GM20000 (cell line): ENCODE measurements around the gene SENP1.

Experiments
- DNase-seq: peaks from one replicate; pipeline ENCODE4 v3.0.0; 2012; ENCODE audit warnings: low spot score
- TF ChIP-seq, protein P1 (sequence below): IDR thresholded peaks from 2 replicates; pipeline ENCODE4 v1.5.1; 2012; ENCODE audit warnings: mild to moderate bottlenecking, control low read depth; ENCODE audit errors: extremely low read depth, missing control alignments

The SENP1 gene

DNA sequence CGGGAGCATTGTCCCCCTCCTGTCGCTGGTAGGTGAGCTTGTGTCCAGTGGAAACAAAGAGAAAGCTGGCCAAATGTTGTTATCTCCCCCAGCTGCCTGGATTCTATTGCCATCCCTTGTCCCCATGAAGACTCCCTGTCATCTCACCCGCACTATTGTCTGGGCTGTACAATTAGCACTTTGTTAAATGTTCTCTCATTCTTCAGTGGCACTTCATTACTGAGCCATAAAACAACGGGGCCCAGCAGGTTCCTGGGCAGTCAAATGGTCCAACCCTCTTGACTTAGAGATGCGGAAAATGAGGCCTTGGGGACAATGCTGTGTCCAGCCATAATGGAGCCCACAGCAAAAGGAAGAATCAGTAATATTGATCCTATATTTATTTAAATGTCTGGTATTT is 88.4 kb downstream of the SENP1 start:
- TF ChIP-seq, protein P1, sequence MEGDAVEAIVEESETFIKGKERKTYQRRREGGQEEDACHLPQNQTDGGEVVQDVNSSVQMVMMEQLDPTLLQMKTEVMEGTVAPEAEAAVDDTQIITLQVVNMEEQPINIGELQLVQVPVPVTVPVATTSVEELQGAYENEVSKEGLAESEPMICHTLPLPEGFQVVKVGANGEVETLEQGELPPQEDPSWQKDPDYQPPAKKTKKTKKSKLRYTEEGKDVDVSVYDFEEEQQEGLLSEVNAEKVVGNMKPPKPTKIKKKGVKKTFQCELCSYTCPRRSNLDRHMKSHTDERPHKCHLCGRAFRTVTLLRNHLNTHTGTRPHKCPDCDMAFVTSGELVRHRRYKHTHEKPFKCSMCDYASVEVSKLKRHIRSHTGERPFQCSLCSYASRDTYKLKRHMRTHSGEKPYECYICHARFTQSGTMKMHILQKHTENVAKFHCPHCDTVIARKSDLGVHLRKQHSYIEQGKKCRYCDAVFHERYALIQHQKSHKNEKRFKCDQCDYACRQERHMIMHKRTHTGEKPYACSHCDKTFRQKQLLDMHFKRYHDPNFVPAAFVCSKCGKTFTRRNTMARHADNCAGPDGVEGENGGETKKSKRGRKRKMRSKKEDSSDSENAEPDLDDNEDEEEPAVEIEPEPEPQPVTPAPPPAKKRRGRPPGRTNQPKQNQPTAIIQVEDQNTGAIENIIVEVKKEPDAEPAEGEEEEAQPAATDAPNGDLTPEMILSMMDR = no peak
- no peak for DNase-seq

DNA sequence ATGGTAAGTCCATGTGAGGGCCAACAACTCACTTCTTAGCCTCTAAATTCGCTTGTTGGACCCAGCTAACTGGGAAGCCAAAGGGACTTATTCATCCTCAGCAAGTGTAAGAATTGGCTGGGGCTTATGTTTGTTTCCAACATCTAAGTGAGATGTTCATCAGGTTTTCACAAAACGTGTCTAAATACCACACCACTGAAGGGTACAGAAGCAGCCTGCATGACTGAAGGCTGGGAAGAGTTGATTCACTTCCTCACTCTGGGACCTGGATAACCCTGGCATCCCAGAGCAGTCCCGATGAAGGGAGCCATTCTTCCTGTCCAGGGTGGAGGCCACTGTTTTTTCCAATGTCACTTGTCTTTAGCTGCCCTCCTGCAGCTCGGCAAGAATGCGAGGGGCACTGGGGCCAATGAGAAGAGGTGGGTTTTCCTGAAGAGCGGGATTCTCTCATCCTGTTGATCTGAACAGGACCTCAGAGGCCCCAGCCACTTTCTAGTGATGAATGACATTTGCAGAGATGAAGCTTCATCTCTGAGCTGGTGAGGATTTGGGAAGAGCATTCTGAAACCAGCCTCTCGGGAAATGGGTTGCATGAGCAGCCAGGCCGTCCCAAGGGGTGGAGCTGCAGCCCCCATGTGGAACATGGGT is 89.4 kb downstream of the SENP1 start:
- TF ChIP-seq, protein P1 = no peak
- no peak for DNase-seq

DNA sequence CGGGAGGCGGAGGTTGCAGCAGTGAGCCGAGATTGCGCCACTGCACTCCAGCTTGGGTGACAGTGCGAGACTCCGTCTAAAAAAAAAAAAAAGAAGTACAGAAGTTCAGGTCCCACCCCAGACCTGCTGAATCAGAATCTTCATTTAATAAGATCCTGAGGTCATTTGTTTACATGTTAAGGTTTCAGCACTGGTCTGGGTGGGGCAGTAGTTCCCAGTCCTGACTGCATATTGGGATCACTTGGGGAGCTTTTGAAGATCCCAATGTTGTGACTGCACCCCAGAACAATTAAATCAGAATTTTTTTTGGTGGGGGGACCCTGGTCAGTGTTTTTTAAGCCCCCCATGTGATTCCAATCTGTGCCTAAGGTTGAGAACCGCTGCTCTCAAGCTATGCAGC is 89.9 kb downstream of the SENP1 start:
- DNase-seq = no peak
- TF ChIP-seq, protein P1 = no peak

DNA sequence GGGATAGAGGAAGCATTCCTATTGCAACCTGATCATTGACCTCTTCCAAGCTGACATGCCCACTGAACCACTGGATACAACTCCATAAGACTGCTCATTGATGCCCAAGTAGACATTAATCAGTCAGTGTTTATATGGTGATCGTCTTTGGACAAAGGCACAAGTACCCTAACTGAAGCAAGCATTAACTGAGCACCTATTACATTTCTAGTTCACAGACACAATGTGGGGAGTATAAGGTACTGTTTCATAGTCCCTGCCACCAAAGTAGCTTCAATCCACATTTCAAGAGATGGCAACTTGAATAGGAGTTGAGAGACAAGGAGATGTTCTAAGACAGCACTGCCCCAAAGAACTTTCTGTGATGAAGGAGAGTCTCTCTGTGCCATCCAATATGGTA is 90.8 kb downstream of the SENP1 start:
- TF ChIP-seq, protein P1 = no peak
- DNase-seq = no peak

DNA sequence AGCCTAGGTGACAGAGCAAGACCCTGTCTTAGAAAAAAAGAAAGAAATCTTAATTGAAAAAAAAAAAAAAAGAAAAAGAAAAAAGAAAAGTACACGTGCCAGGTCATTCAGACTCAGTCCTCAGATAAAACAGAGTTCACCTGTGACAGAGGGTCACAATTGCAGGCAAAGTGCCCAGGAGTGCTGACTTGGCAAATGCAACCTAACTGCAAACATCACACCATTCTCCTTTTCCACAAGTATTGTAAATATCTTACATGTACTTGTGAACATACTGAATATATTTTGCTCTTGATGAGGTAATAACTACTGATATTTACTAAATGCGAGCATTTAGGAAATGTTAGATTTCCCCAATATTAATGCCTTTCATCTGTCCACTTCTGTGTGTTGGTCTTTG is 92.6 kb downstream of the SENP1 start:
- TF ChIP-seq, protein P1 = no peak
- no peak for DNase-seq

DNA sequence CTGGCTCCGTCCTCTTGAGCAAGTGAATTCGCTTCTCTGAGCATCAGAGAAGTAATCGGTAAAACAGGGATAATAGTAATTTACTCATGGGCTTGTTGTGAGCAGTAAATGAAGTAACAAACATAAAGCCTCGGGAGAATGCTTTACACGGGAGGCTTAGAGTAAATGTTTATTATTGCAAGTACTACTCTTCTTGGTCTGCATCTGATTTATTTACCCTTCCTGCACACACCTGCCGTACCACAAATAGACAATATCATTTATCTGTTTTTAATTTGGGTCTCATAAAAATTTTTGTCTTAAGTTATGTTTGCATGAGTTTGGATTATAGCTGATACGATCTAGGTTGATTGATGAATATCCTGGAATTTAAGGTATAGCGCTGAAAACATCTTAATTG is 93.8 kb downstream of the SENP1 start:
- TF ChIP-seq, protein P1 = no peak
- DNase-seq = no peak

DNA sequence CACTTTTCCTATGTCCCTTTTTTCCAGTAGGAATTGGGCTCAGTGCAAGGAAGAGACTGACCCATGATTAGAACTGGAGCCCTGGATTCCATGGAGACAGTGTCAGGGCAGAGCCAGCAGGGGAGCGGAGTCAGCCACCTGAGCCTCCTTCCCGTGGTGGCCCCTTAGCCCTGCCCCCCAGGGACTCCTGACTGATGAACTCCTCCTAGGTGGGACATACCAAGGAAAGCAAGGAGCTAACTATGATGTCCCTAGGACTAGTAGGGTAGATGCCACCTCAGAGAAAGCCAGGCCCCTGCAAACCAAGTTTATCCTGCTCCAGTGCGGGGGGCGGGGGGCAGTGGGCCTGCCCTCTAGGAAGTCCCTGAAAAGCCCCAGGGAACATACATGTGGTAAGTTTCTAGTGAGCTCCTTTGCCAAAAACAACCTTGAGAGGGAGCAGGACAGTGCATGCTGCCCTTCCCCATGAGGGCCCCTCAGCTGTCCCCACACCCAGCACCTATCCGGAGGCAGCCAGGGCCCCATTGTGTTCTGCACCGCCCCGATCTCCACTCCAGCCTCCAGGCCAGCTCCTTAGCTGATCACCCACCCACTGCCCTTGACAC is 95.4 kb downstream of the SENP1 start:
- no peak for DNase-seq
- TF ChIP-seq, protein P1 = no peak
